Measurements from ENCODE around the gene ERAP2.

Gene ERAP2

DNA sequence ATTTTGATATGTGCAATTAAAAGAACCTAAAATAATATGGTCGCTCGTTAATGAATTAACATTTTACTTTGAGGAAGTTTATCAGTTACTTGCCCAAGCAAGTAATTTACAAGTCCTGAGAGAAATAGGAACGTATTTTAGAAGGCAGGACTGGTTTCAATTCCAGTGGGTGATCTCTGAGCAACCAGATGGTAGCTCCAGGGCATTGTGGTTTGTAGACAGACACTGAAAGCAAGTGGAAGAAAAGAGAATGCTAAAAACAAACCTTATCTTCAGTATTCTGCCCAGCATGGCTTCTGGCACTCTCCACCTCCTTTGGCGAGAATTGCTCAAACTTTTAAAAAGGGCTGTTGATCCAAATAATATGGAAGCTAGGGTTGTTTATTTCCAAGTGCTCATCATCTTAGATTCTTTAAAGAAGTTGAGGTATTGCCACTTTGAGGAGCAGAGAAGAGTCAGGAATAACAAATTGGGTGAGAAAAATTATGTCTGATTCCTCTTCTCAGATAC lies 31.8 kb upstream of the ERAP2 start:
- DNase-seq (ENCODE audit: insufficient read length, low spot score) (no peak), FAIRE-seq (no peak)

GRCh38 chr5:96851312-96852062 lies 24.8 kb upstream of the ERAP2 start:
- DNase-seq (ENCODE audit: insufficient read length, low spot score) (no peak), FAIRE-seq (no peak)
- no peak for TF ChIP-seq PAX5 (IDR thresholded peaks at IDR 0.05; ENCODE audit: insufficient read depth, low read length, severe bottlenecking)
- no peak for TF ChIP-seq SPI1 (IDR thresholded peaks at IDR 0.05; ENCODE audit: low read depth, low read length)
- TF ChIP-seq POLR2AphosphoS5 (IDR thresholded peaks at IDR 0.05; ENCODE audit: low read depth, low read length): no peak
- no peak for TF ChIP-seq POU2F2 (IDR thresholded peaks at IDR 0.05; ENCODE audit: low read depth, low read length)
- no peak for TF ChIP-seq POLR2A (IDR thresholded peaks at IDR 0.05; ENCODE audit: low read depth, low read length)
- TF ChIP-seq TAF1 (IDR thresholded peaks at IDR 0.05; ENCODE audit: low read depth, low read length): no peak

More for the DNA sequence above, 31.8 kb upstream of the ERAP2 start:
- TF ChIP-seq POLR2A (IDR thresholded peaks at IDR 0.05; ENCODE audit: low read depth, low read length) (no peak), POLR2AphosphoS5 (IDR thresholded peaks at IDR 0.05; ENCODE audit: low read depth, low read length) (no peak), PAX5 (IDR thresholded peaks at IDR 0.05; ENCODE audit: insufficient read depth, low read length, severe bottlenecking) (no peak), SPI1 (IDR thresholded peaks at IDR 0.05; ENCODE audit: low read depth, low read length) (no peak), TAF1 (IDR thresholded peaks at IDR 0.05; ENCODE audit: low read depth, low read length) (no peak), POU2F2 (IDR thresholded peaks at IDR 0.05; ENCODE audit: low read depth, low read length) (no peak)

DNA sequence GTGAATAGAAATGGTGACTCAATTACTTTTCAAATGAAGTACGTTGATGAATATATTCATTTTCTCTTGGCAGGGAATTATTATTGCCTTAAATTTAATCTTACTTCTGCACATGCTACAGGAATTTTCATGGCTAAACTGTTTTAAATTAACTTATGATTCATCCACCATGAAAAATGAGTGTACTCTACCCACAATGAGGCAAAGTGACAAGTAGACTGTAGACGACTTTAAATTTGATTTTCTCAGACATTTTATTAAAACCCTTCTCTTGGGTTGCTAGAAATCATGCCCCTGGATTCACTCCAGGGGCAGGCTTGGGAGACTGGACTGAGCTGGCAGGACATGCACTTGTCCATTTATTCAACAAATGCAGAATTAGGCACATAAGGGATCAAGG lies 23.5 kb upstream of the ERAP2 start:
- TF ChIP-seq POLR2AphosphoS5 (IDR thresholded peaks at IDR 0.05; ENCODE audit: low read depth, low read length) (no peak), SPI1 (IDR thresholded peaks at IDR 0.05; ENCODE audit: low read depth, low read length) (no peak), POU2F2 (IDR thresholded peaks at IDR 0.05; ENCODE audit: low read depth, low read length) (no peak), POLR2A (IDR thresholded peaks at IDR 0.05; ENCODE audit: low read depth, low read length) (no peak), PAX5 (IDR thresholded peaks at IDR 0.05; ENCODE audit: insufficient read depth, low read length, severe bottlenecking) (no peak), TAF1 (IDR thresholded peaks at IDR 0.05; ENCODE audit: low read depth, low read length) (no peak)
- no peak for FAIRE-seq

DNA sequence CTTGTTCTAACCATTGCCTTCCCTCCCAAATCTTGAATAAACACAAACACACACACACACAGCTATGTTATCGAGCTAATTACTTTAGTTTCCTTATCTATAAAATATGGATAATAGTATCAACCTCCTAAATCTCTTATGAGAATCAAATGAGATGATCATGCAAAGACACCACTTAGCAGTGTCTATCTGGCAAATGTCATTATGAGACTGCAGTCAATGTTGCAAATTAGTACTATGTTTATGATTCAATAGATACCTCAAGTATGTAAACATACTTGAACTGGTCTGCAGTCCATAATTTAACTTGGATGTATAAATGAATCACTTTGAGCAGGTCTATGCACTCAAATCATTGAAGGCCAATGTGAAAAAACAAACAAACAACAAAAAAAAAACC lies 22.2 kb upstream of the ERAP2 start:
- no peak for FAIRE-seq
- DNase-seq (ENCODE audit: insufficient read length, low spot score): no peak
- TF ChIP-seq SPI1 (IDR thresholded peaks at IDR 0.05; ENCODE audit: low read depth, low read length): no peak
- TF ChIP-seq PAX5 (IDR thresholded peaks at IDR 0.05; ENCODE audit: insufficient read depth, low read length, severe bottlenecking): no peak
- TF ChIP-seq TAF1 (IDR thresholded peaks at IDR 0.05; ENCODE audit: low read depth, low read length): no peak
- TF ChIP-seq POU2F2 (IDR thresholded peaks at IDR 0.05; ENCODE audit: low read depth, low read length): no peak
- no peak for TF ChIP-seq POLR2AphosphoS5 (IDR thresholded peaks at IDR 0.05; ENCODE audit: low read depth, low read length)
- no peak for TF ChIP-seq POLR2A (IDR thresholded peaks at IDR 0.05; ENCODE audit: low read depth, low read length)

More for the DNA sequence above, 23.5 kb upstream of the ERAP2 start:
- no peak for DNase-seq (ENCODE audit: insufficient read length, low spot score)

DNA sequence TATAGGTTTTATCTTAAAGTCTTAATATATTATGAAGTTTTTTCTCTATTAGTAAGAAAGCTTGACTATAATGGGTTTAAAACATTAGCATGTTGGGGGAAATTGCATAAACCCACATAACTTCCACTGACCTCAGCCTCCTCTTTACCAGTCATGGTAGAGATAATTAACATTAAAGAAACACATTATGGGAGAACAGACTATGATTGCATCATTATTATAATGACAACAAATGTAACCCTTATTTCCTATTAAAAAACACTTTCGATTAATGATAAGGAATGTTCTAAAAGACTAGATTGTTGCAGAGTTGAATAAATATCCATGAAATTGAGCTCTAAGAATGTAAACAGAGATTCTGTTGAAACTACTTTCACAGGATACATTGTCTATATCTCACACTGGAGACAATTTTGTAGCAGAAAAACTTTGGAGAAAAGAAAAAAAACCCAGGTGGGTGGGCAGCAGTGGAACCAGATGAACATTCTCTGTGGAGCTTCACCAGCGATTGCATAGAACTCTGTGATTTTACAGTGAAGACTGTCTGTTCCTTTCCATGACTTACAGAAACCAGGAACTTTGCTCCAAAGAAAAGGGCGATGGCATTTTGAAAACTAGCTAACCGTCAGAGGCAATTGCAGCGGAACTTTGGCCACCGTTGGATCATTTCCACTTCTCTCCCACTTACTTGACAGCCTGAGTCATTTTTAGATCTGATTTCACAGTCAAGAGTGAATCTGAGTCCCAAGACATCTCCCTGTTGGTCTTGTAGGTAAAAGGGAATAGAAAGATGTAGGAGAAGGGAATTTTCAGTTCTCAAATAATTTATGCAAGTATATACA lies 21.0 kb upstream of the ERAP2 start:
- TF ChIP-seq POU2F2 (IDR thresholded peaks at IDR 0.05; ENCODE audit: low read depth, low read length) (no peak), POLR2A (IDR thresholded peaks at IDR 0.05; ENCODE audit: low read depth, low read length) (no peak), TAF1 (IDR thresholded peaks at IDR 0.05; ENCODE audit: low read depth, low read length) (no peak), PAX5 (IDR thresholded peaks at IDR 0.05; ENCODE audit: insufficient read depth, low read length, severe bottlenecking) (no peak), SPI1 (IDR thresholded peaks at IDR 0.05; ENCODE audit: low read depth, low read length) (no peak)
- no peak for DNase-seq (ENCODE audit: insufficient read length, low spot score)
- no peak for FAIRE-seq

DNA sequence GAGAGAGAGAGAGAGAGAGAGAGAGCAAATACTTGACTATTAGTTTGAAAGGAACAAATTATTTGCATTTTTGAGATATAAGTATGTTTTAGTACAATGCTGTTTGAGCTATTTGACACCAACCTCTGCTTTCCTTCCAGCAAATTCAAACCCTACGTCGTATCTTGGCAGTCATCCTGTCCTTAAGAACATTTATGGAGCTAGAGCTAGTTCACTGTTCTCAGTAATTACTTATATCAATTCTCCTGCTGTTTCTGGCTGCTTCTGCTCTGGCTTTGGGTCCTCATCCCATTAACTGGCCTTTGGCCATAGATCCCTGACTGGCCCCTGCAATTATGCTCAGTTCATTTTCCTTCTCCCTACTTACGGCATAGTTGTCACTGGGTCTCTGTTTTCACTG lies 19.9 kb upstream of the ERAP2 start:
- FAIRE-seq: no peak
- TF ChIP-seq SPI1 (IDR thresholded peaks at IDR 0.05; ENCODE audit: low read depth, low read length) (no peak), POU2F2 (IDR thresholded peaks at IDR 0.05; ENCODE audit: low read depth, low read length) (no peak), TAF1 (IDR thresholded peaks at IDR 0.05; ENCODE audit: low read depth, low read length) (no peak), PAX5 (IDR thresholded peaks at IDR 0.05; ENCODE audit: insufficient read depth, low read length, severe bottlenecking) (no peak), POLR2A (IDR thresholded peaks at IDR 0.05; ENCODE audit: low read depth, low read length) (no peak), POLR2AphosphoS5 (IDR thresholded peaks at IDR 0.05; ENCODE audit: low read depth, low read length) (no peak)
- DNase-seq (ENCODE audit: insufficient read length, low spot score): no peak

DNA sequence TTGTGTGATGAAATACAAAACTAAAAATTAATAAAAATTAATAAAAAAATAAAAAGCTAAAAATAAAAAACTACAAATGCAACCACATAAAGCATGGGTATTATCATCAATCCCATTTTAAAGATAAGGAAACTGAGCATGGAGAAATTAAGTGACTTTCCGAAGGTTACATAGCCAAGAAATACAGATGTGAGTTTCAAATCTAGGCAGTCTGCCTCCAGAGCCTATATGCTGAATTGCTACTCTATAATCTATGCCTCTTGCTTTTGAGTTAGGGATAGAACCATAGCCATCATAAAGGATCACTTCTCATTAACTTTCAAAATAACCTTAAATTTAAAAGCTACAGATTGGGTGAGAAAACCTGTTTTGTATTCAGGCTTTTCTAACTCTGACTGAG lies 18.8 kb upstream of the ERAP2 start:
- DNase-seq (ENCODE audit: insufficient read length, low spot score): no peak
- no peak for FAIRE-seq
- TF ChIP-seq SPI1 (IDR thresholded peaks at IDR 0.05; ENCODE audit: low read depth, low read length): no peak
- TF ChIP-seq PAX5 (IDR thresholded peaks at IDR 0.05; ENCODE audit: insufficient read depth, low read length, severe bottlenecking): no peak
- TF ChIP-seq POLR2AphosphoS5 (IDR thresholded peaks at IDR 0.05; ENCODE audit: low read depth, low read length): no peak
- TF ChIP-seq TAF1 (IDR thresholded peaks at IDR 0.05; ENCODE audit: low read depth, low read length): no peak
- no peak for TF ChIP-seq POLR2A (IDR thresholded peaks at IDR 0.05; ENCODE audit: low read depth, low read length)
- no peak for TF ChIP-seq POU2F2 (IDR thresholded peaks at IDR 0.05; ENCODE audit: low read depth, low read length)

- FAIRE-seq: no peak
- no peak for DNase-seq (ENCODE audit: insufficient read length, low spot score)
- TF ChIP-seq POLR2A (IDR thresholded peaks at IDR 0.05; ENCODE audit: low read depth, low read length) (no peak), TAF1 (IDR thresholded peaks at IDR 0.05; ENCODE audit: low read depth, low read length) (no peak), POLR2AphosphoS5 (IDR thresholded peaks at IDR 0.05; ENCODE audit: low read depth, low read length) (no peak), PAX5 (IDR thresholded peaks at IDR 0.05; ENCODE audit: insufficient read depth, low read length, severe bottlenecking) (no peak), SPI1 (IDR thresholded peaks at IDR 0.05; ENCODE audit: low read depth, low read length) (no peak), POU2F2 (IDR thresholded peaks at IDR 0.05; ENCODE audit: low read depth, low read length) (no peak)
Measured at GRCh38 chr5:96857924-96858323, 18.4 kb upstream of the ERAP2 start.

GRCh38 chr5:96859375-96859774 lies 16.9 kb upstream of the ERAP2 start:
- TF ChIP-seq POU2F2 (IDR thresholded peaks at IDR 0.05; ENCODE audit: low read depth, low read length): no peak
- TF ChIP-seq PAX5 (IDR thresholded peaks at IDR 0.05; ENCODE audit: insufficient read depth, low read length, severe bottlenecking): no peak
- TF ChIP-seq POLR2AphosphoS5 (IDR thresholded peaks at IDR 0.05; ENCODE audit: low read depth, low read length): no peak
- TF ChIP-seq POLR2A (IDR thresholded peaks at IDR 0.05; ENCODE audit: low read depth, low read length): no peak
- no peak for TF ChIP-seq TAF1 (IDR thresholded peaks at IDR 0.05; ENCODE audit: low read depth, low read length)
- no peak for DNase-seq (ENCODE audit: insufficient read length, low spot score)
- no peak for FAIRE-seq

Measured in GM12891 (cell line).